Thoracic aorta (tissue), 2 donors: ENCODE results near the gene XCR1. TPM values are rescaled to one million over a fixed set of nuclear protein-coding genes. Genes with fewer than 3 reads are reported as not detected.

ENCODE experiments used
- ATAC-seq: fragments of 150-250 bp; one replicate; pipeline ENCODE4 v1.8.0; 2017; ENCODE audit warnings: low read depth; ENCODE audit not compliant: insufficient number of reproducible peaks, low FRiP score
- DNase-seq: peaks from one replicate; pipeline ENCODE4 v3.0.0-alpha.2; 2020; ENCODE audit warnings: low spot score
- H3K27ac ChIP-seq, 2 donors: fragments of 200-600 bp; sonication (generic); 1 replicate in 1 of 2; 2 replicates in 1 of 2; pipeline ENCODE4 v1.5.1; 2016; ENCODE audit warnings: mild to moderate bottlenecking in 2 of 2, moderate library complexity in 2 of 2
- H3K27me3 ChIP-seq: fragments of 200-600 bp; sonication (generic); replicated peaks from 2 replicates; pipeline ENCODE4 v1.6.0; 2016; ENCODE audit warnings: mild to moderate bottlenecking; ENCODE audit not compliant: insufficient read depth
- H3K36me3 ChIP-seq: fragments of 200-600 bp; sonication (generic); one replicate; pipeline ENCODE4 v1.5.1; 2016
- H3K4me1 ChIP-seq, 2 donors: fragments of 200-600 bp; sonication (generic); 1 replicate in 1 of 2; 2 replicates in 1 of 2; pipeline versions ENCODE4 v1.5.1 to v1.6.0; 2016; ENCODE audit warnings: low read depth in 2 of 2, mild to moderate bottlenecking in 1 of 2; ENCODE audit not compliant: control insufficient read depth in 1 of 2
- H3K4me3 ChIP-seq: fragments of 200-600 bp; sonication (generic); 2 replicates; pipeline ENCODE4 v1.5.1; 2016; ENCODE audit warnings: mild to moderate bottlenecking
- H3K9me3 ChIP-seq: fragments of 200-600 bp; sonication (generic); 2 replicates; pipeline ENCODE4 v1.5.1; 2016
- CTCF ChIP-seq: fragments of 200-600 bp; sonication (generic); IDR thresholded peaks from one replicate; pipeline ENCODE4 v1.5.1; 2019; ENCODE audit warnings: antibody characterized with exemption
- total RNA-seq, 2 donors: library from RNA; depleted of rRNA; stranded (reverse); fragments of >200 nt; gene quantifications; one replicate each; pipeline versions ENCODE4 v1.1.0 to v1.2.3, GENCODE V29; 2016

The XCR1 gene
- total RNA-seq, 2 donors from 2014 or later, result not detected

- ATAC-seq, result no peak
- Histone ChIP-seq H3K9me3 (no peaks in the 10 kb centered on the region), H3K27ac (no peak overlapping the region), H3K36me3 (no peaks in the 10 kb centered on the region), H3K4me1 (no peaks in the 10 kb centered on the region), H3K27me3 (no peaks in the 10 kb centered on the region), H3K4me3 (no peak overlapping the region)
- DNase-seq, result no peak
- no peak for TF ChIP-seq CTCF
These were observed 4.0 kb upstream of the XCR1 start for GRCh38 chr3:46031269-46031668.

- Histone ChIP-seq H3K4me3 (no peak overlapping the region), H3K27me3 (no peaks in the 10 kb centered on the region), H3K4me1 (no peaks in the 10 kb centered on the region), H3K9me3 (no peaks in the 10 kb centered on the region), H3K36me3 (no peaks in the 10 kb centered on the region), H3K27ac (no peak overlapping the region)
- DNase-seq (no peak), ATAC-seq (no peak)
- TF ChIP-seq CTCF, result no peak
These were observed 3.3 kb upstream of the XCR1 start for GRCh38 chr3:46030626-46031025.

GRCh38 chr3:46029953-46030543 is 2.8 kb upstream of the XCR1 start:
- DNase-seq, result no peak
- no peaks in the 10 kb centered on the region for H3K9me3 ChIP-seq
- no peak overlapping the region for H3K27ac ChIP-seq
- H3K36me3 ChIP-seq, result no peaks in the 10 kb centered on the region
- H3K27me3 ChIP-seq, result no peaks in the 10 kb centered on the region
- no peak for ATAC-seq
- H3K4me3 ChIP-seq, result no peak overlapping the region
- TF ChIP-seq CTCF, result no peak
- H3K4me1 ChIP-seq, result no peaks in the 10 kb centered on the region

GRCh38 chr3:46027736-46028397 is 584 bp upstream of the XCR1 start:
- H3K9me3 ChIP-seq, result no peaks in the 10 kb centered on the region
- H3K27me3 ChIP-seq, result no peaks in the 10 kb centered on the region
- H3K4me3 ChIP-seq, result no peak overlapping the region
- DNase-seq (no peak), ATAC-seq (no peak)
- no peaks in the 10 kb centered on the region for H3K36me3 ChIP-seq
- TF ChIP-seq CTCF, result no peak
- H3K27ac ChIP-seq, result no peak overlapping the region
- H3K4me1 ChIP-seq, result no peaks in the 10 kb centered on the region

- H3K27me3 ChIP-seq, result no peaks in the 10 kb centered on the region
- ATAC-seq (no peak), DNase-seq (no peak)
- H3K9me3 ChIP-seq, result no peaks in the 10 kb centered on the region
- no peak overlapping the region for H3K27ac ChIP-seq
- no peaks in the 10 kb centered on the region for H3K4me1 ChIP-seq
- no peak overlapping the region for H3K4me3 ChIP-seq
- H3K36me3 ChIP-seq, result no peaks in the 10 kb centered on the region
- TF ChIP-seq CTCF, result no peak
These were observed 2.1 kb downstream of the XCR1 start for GRCh38 chr3:46025139-46025538.
